OCI-LY7 (cell line): Measurements from ENCODE around the gene SASH1.

ENCODE experiments used
- CTCF ChIP-seq: fragments of 200-600 bp; sonication (generic); conservative IDR thresholded peaks from 2 replicates; pipeline ENCODE4 v1.5.1; 2014; ENCODE audit warnings: mild to moderate bottlenecking, antibody characterized with exemption, low read length, moderate library complexity, mixed read lengths
- EZH2phosphoT487 ChIP-seq: fragments of 200-600 bp; sonication (generic); IDR thresholded peaks from 2 replicates; pipeline ENCODE4 v1.6.1; 2018; ENCODE audit warnings: low read depth, borderline replicate concordance, mild to moderate bottlenecking, mixed run types, antibody characterized with exemption, low read length, moderate library complexity, mixed read lengths

GRCh38 chr6:148590883-148591282, 248.2 kb downstream of the SASH1 start:
- TF ChIP-seq CTCF = no peak
- TF ChIP-seq EZH2phosphoT487 = no peak
